SK-N-SH treated with all-trans-retinoic acid at 6 μM for 48 hours (cell line): ENCODE measurements around the gene SAP25.

Experiments
- ARNTL ChIP-seq: fragments of 450-650 bp; formaldehyde crosslinking; IDR thresholded peaks from 2 replicates; pipeline ENCODE4 v1.5.0; 2020; ENCODE audit warnings: low read depth, mild to moderate bottlenecking, moderate library complexity, borderline replicate concordance
- BACH2 ChIP-seq: fragments of 250-450 bp; sonication (Bioruptor Pico); IDR thresholded peaks from 2 replicates; pipeline ENCODE4 v1.9.0; 2021; ENCODE audit warnings: mild to moderate bottlenecking, borderline replicate concordance
- GLIS3 ChIP-seq: fragments of 250-450 bp; sonication (Bioruptor Pico); IDR thresholded peaks from 2 replicates; pipeline ENCODE4 v1.5.0; 2020; ENCODE audit warnings: mild to moderate bottlenecking, moderate library complexity
- PATZ1 ChIP-seq: fragments of 250-450 bp; sonication (Bioruptor Pico); IDR thresholded peaks from 2 replicates; pipeline ENCODE4 v1.8.0; 2020; ENCODE audit warnings: mild to moderate bottlenecking, moderate library complexity, borderline replicate concordance
- POU6F1 ChIP-seq: fragments of 250-450 bp; sonication (Bioruptor Pico); IDR thresholded peaks from 2 replicates; pipeline ENCODE4 v1.8.0; 2021; ENCODE audit warnings: low read depth, mild to moderate bottlenecking, moderate library complexity, borderline replicate concordance
- TCF4 ChIP-seq: fragments of 250-450 bp; sonication (Bioruptor Pico); IDR thresholded peaks from 2 replicates; pipeline ENCODE4 v1.8.0; 2021; ENCODE audit warnings: mild to moderate bottlenecking, moderate library complexity, borderline replicate concordance
- ZFP30 ChIP-seq: fragments of 450-650 bp; formaldehyde crosslinking; IDR thresholded peaks from 2 replicates; pipeline ENCODE4 v1.5.0; 2022; ENCODE audit warnings: mild to moderate bottlenecking, moderate library complexity

- no peak for TF ChIP-seq ARNTL (CRISPR knock-in tag)
- TF ChIP-seq PATZ1 (CRISPR knock-in tag): no peak
- no peak for TF ChIP-seq ZFP30
- TF ChIP-seq POU6F1 (CRISPR knock-in tag): no peak
- no peak for TF ChIP-seq BACH2
- no peak for TF ChIP-seq TCF4 (CRISPR knock-in tag)
- no peak for TF ChIP-seq GLIS3 (CRISPR knock-in tag)
These were observed 1.5 kb upstream of the SAP25 start for GRCh38 chr7:100575206-100575631.
